Smooth muscle cell (in vitro differentiated cells): Measurements from ENCODE around the gene ARL2BP. TPM values are rescaled to one million over a fixed set of nuclear protein-coding genes. Genes with fewer than 3 reads are reported as not detected.
"Not testable (repeated sequence)": the region's sequence is repeated elsewhere in the genome, so short reads cannot be mapped to it uniquely, and the experiment has no call there.

Source experiments
- DNase-seq: peaks from one replicate; lab custom pipeline; 2025; ENCODE audit not compliant: unreplicated experiment; lab: John Stamatoyannopoulos, UW
- H2AFZ ChIP-seq: fragments of 200-600 bp; sonication (generic); 2 replicates; pipeline ENCODE4 v1.6.0; 2016; ENCODE audit warnings: antibody characterized with exemption, low read depth, mild to moderate bottlenecking
- H3F3A ChIP-seq: fragments of 200-600 bp; sonication (generic); 2 replicates; pipeline ENCODE4 v1.6.0; 2017; ENCODE audit warnings: antibody characterized with exemption, low read depth
- H3K27ac ChIP-seq: fragments of 200-600 bp; sonication (generic); 2 replicates; pipeline ENCODE4 v1.5.1; 2016; ENCODE audit warnings: low read depth, mild to moderate bottlenecking
- H3K27me3 ChIP-seq: fragments of 200-600 bp; sonication (generic); 2 replicates; pipeline ENCODE4 v1.6.1; 2016; ENCODE audit warnings: low read depth, mild to moderate bottlenecking
- H3K36me3 ChIP-seq: fragments of 200-600 bp; sonication (generic); 2 replicates; pipeline ENCODE4 v1.5.1; 2016; ENCODE audit warnings: low read depth
- H3K4me1 ChIP-seq: fragments of 200-600 bp; sonication (generic); 2 replicates; pipeline ENCODE4 v1.5.1; 2016; ENCODE audit warnings: low read depth
- H3K4me2 ChIP-seq: fragments of 200-600 bp; sonication (generic); 2 replicates; pipeline ENCODE4 v1.6.0; 2016; ENCODE audit warnings: mild to moderate bottlenecking
- H3K4me3 ChIP-seq: fragments of 200-600 bp; sonication (generic); 2 replicates; pipeline ENCODE4 v1.5.1; 2016; ENCODE audit warnings: mild to moderate bottlenecking
- H3K79me2 ChIP-seq: fragments of 200-600 bp; sonication (generic); 2 replicates; pipeline ENCODE4 v1.6.0; 2016; ENCODE audit warnings: low read depth, mild to moderate bottlenecking
- H3K9ac ChIP-seq: fragments of 200-600 bp; sonication (generic); 2 replicates; pipeline ENCODE4 v1.6.0; 2016; ENCODE audit warnings: low read depth
- H3K9me3 ChIP-seq: fragments of 200-600 bp; sonication (generic); replicated peaks from 2 replicates; pipeline ENCODE4 v1.5.1; 2016; ENCODE audit warnings: low read depth
- H4K20me1 ChIP-seq: fragments of 200-600 bp; sonication (generic); 2 replicates; pipeline ENCODE4 v1.6.0; 2016; ENCODE audit warnings: low read depth
- CTCF ChIP-seq: fragments of 200-600 bp; sonication (generic); IDR thresholded peaks from 2 replicates; pipeline ENCODE4 v1.5.1; 2017; ENCODE audit warnings: borderline replicate concordance, mild to moderate bottlenecking, antibody characterized with exemption; ENCODE audit not compliant: insufficient read depth, poor library complexity, severe bottlenecking
- WGBS: methylation state at CpG from one replicate; pipeline ENCODE4 v1.1.7; 2016; ENCODE audit warnings: low lambda C conversion rate; 5-methylcytosine and 5-hydroxymethylcytosine counted together
- polyA plus RNA-seq: library from polyadenylated mRNA; unstranded; fragments of >200 nt; fragmentation: Nextera tagmentation; extraction: Ambion mirVana; gene quantifications from 2 replicates; pipeline ENCODE4 v1.2.1, GENCODE V29; 2016
- total RNA-seq: library from RNA; depleted of rRNA; stranded (reverse); fragments of >200 nt; gene quantifications from 2 replicates; pipeline ENCODE4 v1.2.3, GENCODE V29; 2014

ARL2BP gene
- total and polyA plus RNA-seq, 2 experiments from 2014 or later, result 78.1 to 88.0 TPM

GRCh38 chr16:57266531-57267260 lies 21.6 kb downstream of the ARL2BP start:
- no peaks in the 10 kb centered on the region for H3K36me3 ChIP-seq
- H3K27me3 ChIP-seq, result no peaks in the 10 kb centered on the region
- H3K4me3 ChIP-seq, result no peak overlapping the region
- no peaks in the 10 kb centered on the region for H4K20me1 ChIP-seq
- H3K9ac ChIP-seq, result no peak overlapping the region
- no peak overlapping the region for H2AFZ ChIP-seq
- no peak overlapping the region for H3K27ac ChIP-seq
- H3K4me2 ChIP-seq, result no peak overlapping the region
- TF ChIP-seq CTCF, result no peak
- no peaks in the 10 kb centered on the region for H3K79me2 ChIP-seq
- peaks cover 11% of the 10 kb centered on the region for H3K4me1 ChIP-seq
- WGBS, result 69% methylated on average over 6 of the region's 6 CpGs
- H3K9me3 ChIP-seq, result no peaks in the 10 kb centered on the region
- no peaks in the 10 kb centered on the region for H3F3A ChIP-seq
- DNase-seq, result no peak

GRCh38 chr16:57267343-57267742 lies 22.3 kb downstream of the ARL2BP start:
- not testable (repeated sequence) for H3K9me3 ChIP-seq, H3K27ac ChIP-seq, H3K36me3 ChIP-seq, H3K4me3 ChIP-seq, H4K20me1 ChIP-seq, H2AFZ ChIP-seq, H3F3A ChIP-seq, H3K4me2 ChIP-seq, H3K9ac ChIP-seq, H3K79me2 ChIP-seq, DNase-seq, H3K27me3 ChIP-seq
- WGBS, result 93% methylated on average over 2 of the region's 2 CpGs
- peaks cover 11% of the 10 kb centered on the region for H3K4me1 ChIP-seq

- H3K27ac ChIP-seq, result no peak overlapping the region
- H3K4me2 ChIP-seq, result no peak overlapping the region
- H3K79me2 ChIP-seq, result no peaks in the 10 kb centered on the region
- no peaks in the 10 kb centered on the region for H3K36me3 ChIP-seq
- H3K4me1 ChIP-seq, result peaks cover 14% of the 10 kb centered on the region
- 61% methylated on average over 14 of the region's 14 CpGs for WGBS
- H3K9ac ChIP-seq, result no peak overlapping the region
- no peaks in the 10 kb centered on the region for H3K27me3 ChIP-seq
- H3F3A ChIP-seq, result no peaks in the 10 kb centered on the region
- no peaks in the 10 kb centered on the region for H3K9me3 ChIP-seq
- H3K4me3 ChIP-seq, result no peak overlapping the region
- no peak for TF ChIP-seq CTCF
- no peaks in the 10 kb centered on the region for H4K20me1 ChIP-seq
- no peak overlapping the region for H2AFZ ChIP-seq
- no peak for DNase-seq
Observed at GRCh38 chr16:57268804-57269800, 24.0 kb downstream of the ARL2BP start.
